Measurements from ENCODE around the gene KIF19.

The KIF19 gene

DNA sequence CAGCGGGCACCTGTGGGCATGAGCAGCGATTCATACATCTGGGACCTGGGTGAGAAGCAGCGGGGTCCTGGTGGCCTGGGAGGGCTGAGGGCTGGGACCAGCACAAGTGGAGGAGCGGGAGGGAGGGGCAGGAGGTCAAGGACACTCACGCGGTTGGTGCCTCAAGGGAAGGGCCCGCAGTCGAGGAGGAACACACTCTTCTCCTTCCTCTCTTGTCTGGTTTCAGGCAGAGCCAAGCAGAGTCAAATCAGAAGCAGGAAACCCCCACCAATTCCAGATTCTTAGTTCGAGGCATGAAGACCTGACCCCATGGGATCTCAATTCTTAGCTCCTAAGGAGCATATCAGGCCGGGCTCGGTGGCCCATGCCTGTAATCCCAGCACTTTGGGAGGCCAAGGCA is 36.3 kb upstream of the KIF19 start:
- Histone ChIP-seq H3K79me2 (ENCODE audit: insufficient read depth, low read length) (no peaks in the 10 kb centered on the region), H3K27ac (ENCODE audit: low read depth, low read length) (no peak overlapping the region), H3K36me3 (ENCODE audit: low read length) (no peaks in the 10 kb centered on the region), H3K9me3 (ENCODE audit: insufficient read depth, low read length) (no peaks in the 10 kb centered on the region), H3F3A (ENCODE audit: insufficient read depth) (no peaks in the 10 kb centered on the region), H3K27me3 (ENCODE audit: low read length) (no peaks in the 10 kb centered on the region), H4K20me1 (ENCODE audit: low read depth, low read length) (no peaks in the 10 kb centered on the region), H3K9me2 (replicated peaks; ENCODE audit: insufficient read depth, low read length) (no peaks in the 10 kb centered on the region), H3K4me3 (ENCODE audit: insufficient read depth, low read length, poor library complexity, severe bottlenecking) (no peak overlapping the region), H2AFZ (ENCODE audit: low read depth, low read length, severe bottlenecking) (no peak overlapping the region), H3K4me2 (ENCODE audit: low read depth, low read length, poor library complexity, severe bottlenecking) (no peak overlapping the region), H3K9ac (ENCODE audit: low read length) (no peak overlapping the region)
- TF ChIP-seq, protein P1, sequence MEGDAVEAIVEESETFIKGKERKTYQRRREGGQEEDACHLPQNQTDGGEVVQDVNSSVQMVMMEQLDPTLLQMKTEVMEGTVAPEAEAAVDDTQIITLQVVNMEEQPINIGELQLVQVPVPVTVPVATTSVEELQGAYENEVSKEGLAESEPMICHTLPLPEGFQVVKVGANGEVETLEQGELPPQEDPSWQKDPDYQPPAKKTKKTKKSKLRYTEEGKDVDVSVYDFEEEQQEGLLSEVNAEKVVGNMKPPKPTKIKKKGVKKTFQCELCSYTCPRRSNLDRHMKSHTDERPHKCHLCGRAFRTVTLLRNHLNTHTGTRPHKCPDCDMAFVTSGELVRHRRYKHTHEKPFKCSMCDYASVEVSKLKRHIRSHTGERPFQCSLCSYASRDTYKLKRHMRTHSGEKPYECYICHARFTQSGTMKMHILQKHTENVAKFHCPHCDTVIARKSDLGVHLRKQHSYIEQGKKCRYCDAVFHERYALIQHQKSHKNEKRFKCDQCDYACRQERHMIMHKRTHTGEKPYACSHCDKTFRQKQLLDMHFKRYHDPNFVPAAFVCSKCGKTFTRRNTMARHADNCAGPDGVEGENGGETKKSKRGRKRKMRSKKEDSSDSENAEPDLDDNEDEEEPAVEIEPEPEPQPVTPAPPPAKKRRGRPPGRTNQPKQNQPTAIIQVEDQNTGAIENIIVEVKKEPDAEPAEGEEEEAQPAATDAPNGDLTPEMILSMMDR (IDR thresholded peaks at IDR 0.05; ENCODE audit: insufficient read depth, low read length, poor library complexity, severe bottlenecking) = no peak
- TF ChIP-seq EZH2phosphoT487 (conservative IDR thresholded peaks at IDR 0.05; ENCODE audit: low read length) = no peak

GRCh38 chr17:74290340-74290739 is 35.7 kb upstream of the KIF19 start:
- Histone ChIP-seq H3K79me2 (ENCODE audit: insufficient read depth, low read length) (no peaks in the 10 kb centered on the region), H3K4me2 (ENCODE audit: low read depth, low read length, poor library complexity, severe bottlenecking) (no peak overlapping the region)

GRCh38 chr17:74292495-74292894 is 33.5 kb upstream of the KIF19 start:
- H3K36me3 ChIP-seq (ENCODE audit: low read length) = no peaks in the 10 kb centered on the region
- no peaks in the 10 kb centered on the region for H4K20me1 ChIP-seq (ENCODE audit: low read depth, low read length)
- H3K4me2 ChIP-seq (ENCODE audit: low read depth, low read length, poor library complexity, severe bottlenecking) = no peak overlapping the region
- H3K9me2 ChIP-seq (replicated peaks; ENCODE audit: insufficient read depth, low read length) = no peaks in the 10 kb centered on the region
- no peaks in the 10 kb centered on the region for H3K9me3 ChIP-seq (ENCODE audit: insufficient read depth, low read length)
- no peaks in the 10 kb centered on the region for H3K27me3 ChIP-seq (ENCODE audit: low read length)
- H3K79me2 ChIP-seq (ENCODE audit: insufficient read depth, low read length) = no peaks in the 10 kb centered on the region
- no peak overlapping the region for H3K4me3 ChIP-seq (ENCODE audit: insufficient read depth, low read length, poor library complexity, severe bottlenecking)
- no peak overlapping the region for H2AFZ ChIP-seq (ENCODE audit: low read depth, low read length, severe bottlenecking)
- no peaks in the 10 kb centered on the region for H3F3A ChIP-seq (ENCODE audit: insufficient read depth)
- no peak overlapping the region for H3K9ac ChIP-seq (ENCODE audit: low read length)
- H3K27ac ChIP-seq (ENCODE audit: low read depth, low read length) = no peak overlapping the region
- TF ChIP-seq EZH2phosphoT487 (conservative IDR thresholded peaks at IDR 0.05; ENCODE audit: low read length) = no peak
- TF ChIP-seq, protein P1 (IDR thresholded peaks at IDR 0.05; ENCODE audit: insufficient read depth, low read length, poor library complexity, severe bottlenecking) = no peak

More at GRCh38 chr17:74290340-74290739, 35.7 kb upstream of the KIF19 start:
- no peaks in the 10 kb centered on the region for H3K9me2 ChIP-seq (replicated peaks; ENCODE audit: insufficient read depth, low read length)
- H3K27ac ChIP-seq (ENCODE audit: low read depth, low read length) = no peak overlapping the region
- H3K4me3 ChIP-seq (ENCODE audit: insufficient read depth, low read length, poor library complexity, severe bottlenecking) = no peak overlapping the region
- no peak overlapping the region for H3K9ac ChIP-seq (ENCODE audit: low read length)
- no peak for TF ChIP-seq EZH2phosphoT487 (conservative IDR thresholded peaks at IDR 0.05; ENCODE audit: low read length)
- TF ChIP-seq, protein P1 (IDR thresholded peaks at IDR 0.05; ENCODE audit: insufficient read depth, low read length, poor library complexity, severe bottlenecking) = no peak
- H3K9me3 ChIP-seq (ENCODE audit: insufficient read depth, low read length) = no peaks in the 10 kb centered on the region
- no peaks in the 10 kb centered on the region for H3K27me3 ChIP-seq (ENCODE audit: low read length)
- H4K20me1 ChIP-seq (ENCODE audit: low read depth, low read length) = no peaks in the 10 kb centered on the region
- H2AFZ ChIP-seq (ENCODE audit: low read depth, low read length, severe bottlenecking) = no peak overlapping the region
- H3F3A ChIP-seq (ENCODE audit: insufficient read depth) = no peaks in the 10 kb centered on the region
- H3K36me3 ChIP-seq (ENCODE audit: low read length) = no peaks in the 10 kb centered on the region
